ENCODE results near the gene AMPD3.

DNA sequence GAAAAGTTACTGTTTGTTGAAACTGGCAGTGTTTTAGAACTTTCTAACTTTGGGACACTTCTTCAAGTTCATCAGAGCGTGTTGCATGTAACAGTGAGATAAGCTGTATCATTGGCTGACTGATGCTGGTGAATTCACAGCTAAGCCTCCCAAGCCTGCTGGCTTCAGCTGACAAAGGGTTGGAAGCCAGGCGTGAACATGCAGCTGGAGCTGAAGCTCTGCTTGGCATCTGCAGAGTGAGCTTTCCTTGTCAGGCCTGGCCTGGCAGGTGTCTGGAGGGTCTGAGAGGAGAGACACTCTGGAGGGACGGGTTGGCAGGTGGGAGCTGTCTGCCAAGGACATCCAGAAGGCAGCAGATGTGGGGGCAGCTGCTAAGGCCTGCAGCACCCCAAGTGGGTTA lies 1.5 kb downstream of the AMPD3 start:
- TF ChIP-seq POLR2A (IDR thresholded peaks at IDR 0.05; ENCODE audit: low read depth, low read length) (no peak), POLR2AphosphoS5 (IDR thresholded peaks at IDR 0.05; ENCODE audit: low read depth, low read length) (no peak), TAF1 (IDR thresholded peaks at IDR 0.05; ENCODE audit: low read depth, low read length) (no peak), SPI1 (IDR thresholded peaks at IDR 0.05; ENCODE audit: low read depth, low read length) (no peak), PAX5 (IDR thresholded peaks at IDR 0.05; ENCODE audit: insufficient read depth, low read length, severe bottlenecking) (no peak)
